Loucy (cell line): Measurements from ENCODE around the gene CNTN5.

ENCODE experiments used
- H2AFZ ChIP-seq: fragments of 200-600 bp; sonication (generic); 2 replicates; pipeline ENCODE4 v1.6.0; 2016; ENCODE audit warnings: antibody characterized with exemption, mild to moderate bottlenecking, low read length, moderate library complexity
- H3F3A ChIP-seq: fragments of 200-600 bp; 2 replicates; pipeline ENCODE4 v1.6.0; 2016; ENCODE audit warnings: antibody characterized with exemption, low read depth, mild to moderate bottlenecking
- H3K27me3 ChIP-seq: fragments of 200-600 bp; sonication (generic); 2 replicates; pipeline ENCODE4 v1.6.1; 2014; ENCODE audit warnings: low read length, mild to moderate bottlenecking; ENCODE audit not compliant: insufficient read depth, poor library complexity, severe bottlenecking
- H3K36me3 ChIP-seq: fragments of 200-600 bp; sonication (generic); 2 replicates; pipeline ENCODE4 v1.6.1; 2016; ENCODE audit warnings: low read length; ENCODE audit not compliant: insufficient read depth
- H3K4me1 ChIP-seq: fragments of 200-600 bp; sonication (generic); 2 replicates; pipeline ENCODE4 v1.5.1; 2014; ENCODE audit warnings: low read length, mild to moderate bottlenecking; ENCODE audit not compliant: insufficient read depth, poor library complexity, severe bottlenecking
- H3K4me2 ChIP-seq: fragments of 200-600 bp; sonication (generic); 2 replicates; pipeline ENCODE4 v1.6.0; 2014; ENCODE audit warnings: antibody characterized with exemption, low read length, low read depth, mild to moderate bottlenecking; ENCODE audit not compliant: poor library complexity, severe bottlenecking
- H3K4me3 ChIP-seq: fragments of 200-600 bp; sonication (generic); 2 replicates; pipeline ENCODE4 v1.5.1; 2014; ENCODE audit warnings: low read length, mild to moderate bottlenecking, mixed read lengths; ENCODE audit not compliant: poor library complexity, severe bottlenecking
- H3K79me2 ChIP-seq: fragments of 200-600 bp; sonication (generic); 2 replicates; pipeline ENCODE4 v1.6.1; 2014; ENCODE audit warnings: low read length; ENCODE audit not compliant: insufficient read depth
- H3K9ac ChIP-seq: fragments of 200-600 bp; sonication (generic); 2 replicates; pipeline ENCODE4 v1.6.0; 2014; ENCODE audit warnings: mild to moderate bottlenecking, low read depth, low read length, moderate library complexity; ENCODE audit not compliant: poor library complexity, severe bottlenecking
- H3K9me2 ChIP-seq: fragments of 200-600 bp; sonication (generic); replicated peaks from 2 replicates; pipeline ENCODE4 v1.6.1; 2016; ENCODE audit warnings: low read depth, low read length, mixed read lengths
- H3K9me3 ChIP-seq: fragments of 200-600 bp; sonication (generic); 2 replicates; pipeline ENCODE4 v1.6.1; 2014; ENCODE audit warnings: mild to moderate bottlenecking, antibody characterized with exemption, low read length, low read depth; ENCODE audit not compliant: insufficient read depth
- H4K20me1 ChIP-seq: fragments of 200-600 bp; sonication (generic); 2 replicates; pipeline ENCODE4 v1.6.0; 2014; ENCODE audit warnings: antibody characterized with exemption, low read length, mild to moderate bottlenecking; ENCODE audit not compliant: insufficient read depth, poor library complexity, severe bottlenecking
- CTCF ChIP-seq: fragments of 200-600 bp; sonication (generic); conservative IDR thresholded peaks from 2 replicates; pipeline ENCODE4 v1.5.1; 2014; ENCODE audit warnings: mild to moderate bottlenecking, antibody characterized with exemption, low read length
- EZH2phosphoT487 ChIP-seq: fragments of 200-600 bp; IDR thresholded peaks from 2 replicates; pipeline ENCODE4 v1.6.1; 2018; ENCODE audit warnings: antibody characterized with exemption, mild to moderate bottlenecking, moderate library complexity, borderline replicate concordance

CNTN5 gene

GRCh38 chr11:99019696-99020095 is 1.1 kb upstream of the CNTN5 start:
- H3K79me2 ChIP-seq: no peaks in the 10 kb centered on the region
- no peak for TF ChIP-seq EZH2phosphoT487
- no peak for TF ChIP-seq CTCF
- H3K27me3 ChIP-seq: no peaks in the 10 kb centered on the region
- no peak overlapping the region for H3K4me3 ChIP-seq
- H4K20me1 ChIP-seq: no peaks in the 10 kb centered on the region
- H3K4me1 ChIP-seq: no peaks in the 10 kb centered on the region
- H2AFZ ChIP-seq: no peak overlapping the region
- no peaks in the 10 kb centered on the region for H3F3A ChIP-seq
- H3K9me2 ChIP-seq: no peaks in the 10 kb centered on the region
- H3K4me2 ChIP-seq: no peak overlapping the region
- H3K9me3 ChIP-seq: no peaks in the 10 kb centered on the region
- no peak overlapping the region for H3K9ac ChIP-seq
- no peaks in the 10 kb centered on the region for H3K36me3 ChIP-seq

GRCh38 chr11:99037057-99037456 is 16.3 kb downstream of the CNTN5 start:
- Histone ChIP-seq H3K9ac (no peak overlapping the region), H3K27me3 (no peaks in the 10 kb centered on the region), H2AFZ (no peak overlapping the region), H3K36me3 (no peaks in the 10 kb centered on the region), H3K9me3 (no peaks in the 10 kb centered on the region), H3K4me2 (no peak overlapping the region), H3K9me2 (no peaks in the 10 kb centered on the region), H3K79me2 (no peaks in the 10 kb centered on the region), H3K4me3 (no peak overlapping the region), H3K4me1 (no peaks in the 10 kb centered on the region), H3F3A (no peaks in the 10 kb centered on the region), H4K20me1 (no peaks in the 10 kb centered on the region)
- TF ChIP-seq EZH2phosphoT487 (no peak), CTCF (no peak)

- no peaks in the 10 kb centered on the region for H3K4me1 ChIP-seq
- no peak overlapping the region for H2AFZ ChIP-seq
- H3K4me3 ChIP-seq: no peak overlapping the region
- no peaks in the 10 kb centered on the region for H3K9me3 ChIP-seq
- H3K27me3 ChIP-seq: no peaks in the 10 kb centered on the region
- no peak overlapping the region for H3K4me2 ChIP-seq
- no peaks in the 10 kb centered on the region for H3K9me2 ChIP-seq
- no peak for TF ChIP-seq EZH2phosphoT487
- TF ChIP-seq CTCF: no peak
- H3K79me2 ChIP-seq: no peaks in the 10 kb centered on the region
- H3F3A ChIP-seq: no peaks in the 10 kb centered on the region
- no peak overlapping the region for H3K9ac ChIP-seq
- H3K36me3 ChIP-seq: no peaks in the 10 kb centered on the region
- H4K20me1 ChIP-seq: no peaks in the 10 kb centered on the region
Measured at GRCh38 chr11:99063331-99063730, 42.6 kb downstream of the CNTN5 start.
